ENCODE results near the gene HSFX2.
"Not testable (repeated sequence)": the region's sequence is repeated elsewhere in the genome, so short reads cannot be mapped to it uniquely, and the experiment has no call there.

Gene HSFX2

GRCh38 chrX:149587359-149587758 lies 7.8 kb downstream of the HSFX2 start, which contains the start of gene MAGEA9B:
TSS of gene MAGEA9B (minus strand) at chrX:149587459. CDS start at chrX:149583179, 4,280 bp downstream.
- not testable (repeated sequence) for DNase-seq (ENCODE audit: low read depth)

- DNase-seq (ENCODE audit: low read depth), result not testable (repeated sequence)
Measured at GRCh38 chrX:149585631-149586030, 9.5 kb downstream of the HSFX2 start.

GRCh38 chrX:149573456-149573855 lies 21.7 kb downstream of the HSFX2 start:
- DNase-seq (ENCODE audit: low read depth), result not testable (repeated sequence)

DNA sequence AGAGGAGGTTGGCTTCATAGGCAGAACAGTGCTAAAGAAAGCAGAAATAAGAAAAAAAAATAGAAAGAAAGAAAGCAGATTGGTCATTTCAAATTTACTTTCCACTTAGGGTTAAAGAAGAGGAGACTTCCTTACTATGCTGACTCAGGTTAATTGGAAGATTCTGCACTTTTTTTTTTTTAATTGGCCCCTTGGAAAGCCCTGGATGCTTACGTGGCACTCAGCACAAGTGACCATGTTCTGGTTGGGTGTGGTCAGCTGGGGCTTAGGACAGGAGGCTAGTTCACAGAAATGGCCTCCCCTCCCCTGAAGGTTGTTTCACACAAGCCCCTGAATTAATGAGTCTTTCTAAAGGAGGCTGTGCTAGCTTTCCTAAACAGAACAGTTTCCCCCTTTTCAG lies 22.4 kb downstream of the HSFX2 start:
- DNase-seq (ENCODE audit: low read depth), result no peak

GRCh38 chrX:149571770-149572169 lies 23.3 kb downstream of the HSFX2 start:
- no peak for DNase-seq (ENCODE audit: low read depth)

- DNase-seq (ENCODE audit: low read depth), result no peak
Measured at GRCh38 chrX:149570668-149571067, 24.4 kb downstream of the HSFX2 start.

DNA sequence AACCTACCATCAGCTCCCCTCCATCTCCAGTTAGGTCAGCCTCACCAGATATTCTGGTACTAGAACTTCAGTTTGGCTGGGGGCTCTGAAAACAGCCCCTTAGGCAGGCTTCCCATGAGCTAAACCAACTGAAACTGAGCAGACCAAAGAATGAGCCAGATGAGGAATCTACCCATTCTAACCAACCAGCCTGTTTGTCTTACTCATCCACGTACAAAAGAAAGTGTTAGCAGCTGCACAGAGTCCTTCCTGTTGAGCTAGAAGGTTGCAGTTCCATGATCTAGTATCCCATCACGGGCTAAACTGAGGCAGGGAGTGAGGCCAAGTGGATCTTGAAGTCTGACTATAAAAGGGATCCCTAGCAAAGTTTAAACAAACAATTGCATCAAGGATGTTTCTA lies 25.3 kb downstream of the HSFX2 start:
- DNase-seq (ENCODE audit: low read depth), result no peak

GRCh38 chrX:149568701-149569296 lies 26.3 kb downstream of the HSFX2 start:
- DNase-seq (ENCODE audit: low read depth), result no peak

GRCh38 chrX:149567621-149568417 lies 27.3 kb downstream of the HSFX2 start:
- no peak for DNase-seq (ENCODE audit: low read depth)

DNA sequence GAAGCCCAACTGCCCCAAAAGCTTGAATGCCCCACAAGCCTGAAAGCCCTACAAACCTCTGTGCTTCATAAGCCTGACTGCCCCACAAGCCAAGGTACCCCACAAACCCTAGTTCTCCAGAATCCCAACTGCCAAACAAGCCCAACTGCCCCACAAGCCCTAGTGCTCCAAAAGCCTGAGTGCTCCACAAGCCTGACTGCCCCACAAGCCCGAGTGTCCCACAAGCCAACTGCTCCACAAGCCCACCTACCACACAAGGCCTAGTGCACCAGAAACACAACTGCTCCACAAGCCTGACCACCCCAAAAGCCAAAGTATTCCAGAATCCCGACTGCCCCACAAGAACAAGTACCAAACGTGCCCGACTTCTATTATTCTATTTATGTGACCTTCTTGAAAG lies 31.8 kb downstream of the HSFX2 start:
- DNase-seq (ENCODE audit: low read depth), result no peak

DNA sequence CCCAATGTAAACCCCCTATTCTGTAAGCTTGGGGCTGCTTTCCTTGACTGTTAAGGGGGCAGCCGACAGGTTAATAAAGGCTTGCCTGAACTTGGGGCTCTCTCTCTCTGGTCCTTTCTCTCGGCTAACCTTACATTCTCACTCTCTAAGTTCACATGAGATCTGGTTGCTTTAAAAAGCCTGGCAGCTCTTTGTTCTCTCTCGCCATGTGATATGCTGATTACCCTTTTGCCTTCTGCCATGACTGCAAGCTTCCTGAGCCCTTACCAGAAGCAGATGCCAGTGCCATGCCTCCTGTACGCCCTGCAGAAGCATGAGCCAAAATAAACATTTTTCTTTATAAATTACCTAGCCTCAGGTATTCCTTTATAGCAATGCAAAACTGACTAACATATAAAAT lies 39.9 kb downstream of the HSFX2 start:
- not testable (repeated sequence) for DNase-seq (ENCODE audit: low read depth)

DNA sequence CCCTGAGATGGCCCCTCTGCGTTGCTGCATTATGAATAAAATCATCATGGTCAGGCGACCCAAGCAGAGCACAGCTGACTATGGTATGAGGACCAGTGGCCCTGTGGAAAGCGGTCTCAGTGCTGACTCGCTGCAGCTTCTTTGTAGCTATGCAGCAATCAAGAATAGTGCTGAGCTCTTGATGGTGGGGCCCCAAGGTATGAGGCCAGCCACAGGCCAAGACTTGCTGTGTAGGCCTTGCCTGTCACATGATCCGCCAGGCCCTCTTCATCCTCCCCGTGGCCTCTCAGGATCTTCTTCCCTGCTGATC lies 43.2 kb downstream of the HSFX2 start:
- DNase-seq (ENCODE audit: low read depth), result not testable (repeated sequence)

DNA sequence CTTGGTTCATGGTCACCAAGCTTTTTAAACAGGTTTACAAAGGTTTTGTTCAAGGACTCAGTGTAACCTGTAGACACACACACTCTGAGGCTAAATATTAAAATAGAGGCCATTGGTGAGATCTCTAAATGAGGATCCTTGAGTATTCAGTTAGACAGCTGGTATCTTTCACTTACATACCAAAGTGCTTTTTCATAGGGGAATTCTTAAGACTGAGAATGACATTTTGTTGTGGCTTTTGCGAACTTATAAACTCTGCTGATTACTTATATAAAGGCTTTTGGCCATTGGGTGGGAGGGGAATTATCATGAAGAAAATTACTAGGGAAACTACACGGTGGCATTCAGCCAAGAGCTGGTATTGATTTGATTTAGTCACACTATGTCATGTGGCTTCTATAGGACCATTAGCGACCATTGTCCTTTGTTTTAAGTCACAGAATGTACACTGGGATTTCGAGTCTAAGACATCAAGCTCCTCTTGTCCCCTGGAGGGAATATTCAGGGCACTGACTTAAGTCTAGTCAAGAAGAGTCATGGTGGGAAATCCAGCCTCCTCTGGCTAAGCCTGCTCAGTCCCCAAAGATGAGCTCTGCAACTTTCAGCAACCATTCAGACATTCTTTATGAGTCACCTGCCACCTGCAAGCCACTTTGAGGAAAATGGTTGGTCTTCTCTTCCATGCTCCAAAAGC lies 43.7 kb downstream of the HSFX2 start:
- DNase-seq (ENCODE audit: low read depth), result not testable (repeated sequence)

GRCh38 chrX:149550454-149550853 lies 44.7 kb downstream of the HSFX2 start:
- not testable (repeated sequence) for DNase-seq (ENCODE audit: low read depth)

GRCh38 chrX:149549701-149550100 lies 45.4 kb downstream of the HSFX2 start, which contains the start of gene HSFX3:
TSS of gene HSFX3 (minus strand) at chrX:149549924. CDS start at chrX:149549852, 72 bp downstream.
- not testable (repeated sequence) for DNase-seq (ENCODE audit: low read depth)

- not testable (repeated sequence) for DNase-seq (ENCODE audit: low read depth)
Measured at GRCh38 chrX:149547782-149548181, 47.3 kb downstream of the HSFX2 start.

- not testable (repeated sequence) for DNase-seq (ENCODE audit: low read depth)
Measured at GRCh38 chrX:149546962-149547361, 48.2 kb downstream of the HSFX2 start.

DNA sequence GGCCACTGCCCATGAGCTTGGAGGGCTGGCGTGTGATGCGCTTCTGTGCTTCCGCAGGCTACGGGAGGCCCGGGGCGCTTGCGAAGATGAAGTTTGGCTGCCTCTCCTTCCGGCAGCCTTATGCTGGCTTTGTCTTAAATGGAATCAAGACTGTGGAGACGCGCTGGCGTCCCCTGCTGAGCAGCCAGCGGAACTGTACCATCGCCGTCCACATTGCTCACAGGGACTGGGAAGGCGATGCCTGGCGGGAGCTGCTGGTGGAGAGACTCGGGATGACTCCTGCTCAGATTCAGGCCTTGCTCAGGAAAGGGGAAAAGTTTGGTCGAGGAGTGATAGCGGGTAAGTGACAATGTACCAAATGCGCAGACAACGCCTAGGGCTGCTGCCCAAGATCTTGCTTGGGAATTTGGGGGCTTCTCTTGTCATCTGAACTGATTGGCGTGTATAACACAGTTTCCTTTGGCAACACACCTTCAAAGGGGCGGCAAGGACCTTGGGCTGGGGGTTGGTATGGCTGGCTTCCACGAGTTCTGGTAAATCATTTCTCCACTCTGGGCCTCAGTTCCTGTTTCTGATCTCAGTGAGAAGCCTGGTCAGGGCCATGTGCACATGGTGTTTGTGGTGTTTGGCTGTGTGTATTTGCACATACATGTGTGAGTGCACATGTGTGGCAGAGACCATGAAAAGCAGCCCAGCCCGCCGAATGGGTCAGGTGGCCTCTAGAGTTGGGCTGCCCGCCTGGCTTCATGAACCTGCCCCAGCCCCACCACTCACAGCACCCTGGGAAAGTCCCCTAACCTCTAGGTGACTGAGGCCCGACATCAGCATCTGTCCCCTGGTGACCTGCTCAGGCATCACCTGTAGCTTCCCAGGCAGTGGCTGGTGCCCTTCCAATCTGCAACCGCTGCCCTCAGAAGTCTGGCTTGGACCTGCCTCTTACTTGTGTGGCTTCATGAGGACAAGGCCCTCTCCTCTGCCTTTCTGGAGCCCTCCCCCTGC lies 49.3 kb downstream of the HSFX2 start:
- DNase-seq (ENCODE audit: low read depth), result not testable (repeated sequence)

Measured in HS-5 (cell line).